Measurements from ENCODE around the gene GPD1.
"Not testable (repeated sequence)": the region's sequence is repeated elsewhere in the genome, so short reads cannot be mapped to it uniquely, and the experiment has no call there.

The GPD1 gene

DNA sequence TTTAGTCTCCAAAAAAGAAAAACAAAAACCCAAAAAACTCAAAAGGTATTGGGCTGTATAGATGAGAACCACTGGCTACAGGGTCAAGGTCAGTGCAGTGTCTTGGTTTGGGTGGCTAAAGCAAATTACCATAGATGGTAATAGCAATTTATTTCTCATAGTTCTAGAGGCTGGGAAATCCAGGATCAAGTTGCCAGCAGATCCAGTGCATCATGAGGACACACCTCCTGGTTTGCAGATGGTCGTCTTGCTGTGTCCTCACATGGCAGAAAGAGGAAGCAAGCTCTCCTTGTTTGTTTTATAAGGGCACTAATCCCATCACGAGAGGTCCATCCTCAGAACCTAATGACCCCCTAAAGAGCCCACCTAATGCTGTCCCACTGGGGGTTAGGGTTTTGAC lies 19.4 kb downstream of the GPD1 start:
- no peak for DNase-seq (ENCODE audit: low read depth, low spot score)

DNA sequence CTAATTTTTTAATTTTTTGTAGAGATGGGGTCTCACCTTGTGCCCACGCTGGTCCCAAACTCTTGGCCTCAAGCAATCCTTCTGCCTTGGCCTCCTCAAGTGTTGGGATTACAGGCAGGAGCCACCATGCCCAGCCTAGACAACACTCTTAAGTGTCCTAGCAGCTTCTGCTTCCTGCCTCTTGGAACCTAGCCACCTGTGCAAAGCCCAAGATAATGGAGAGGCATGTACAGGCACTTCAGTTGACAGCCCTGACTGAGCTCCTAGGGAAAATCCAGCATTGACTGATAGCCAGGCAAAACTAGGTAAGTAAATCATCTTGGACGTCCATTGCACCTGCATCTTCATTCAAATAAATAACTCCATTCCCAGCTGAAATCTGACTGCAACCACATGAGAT lies 23.7 kb downstream of the GPD1 start:
- DNase-seq (ENCODE audit: low read depth, low spot score) = no peak

DNA sequence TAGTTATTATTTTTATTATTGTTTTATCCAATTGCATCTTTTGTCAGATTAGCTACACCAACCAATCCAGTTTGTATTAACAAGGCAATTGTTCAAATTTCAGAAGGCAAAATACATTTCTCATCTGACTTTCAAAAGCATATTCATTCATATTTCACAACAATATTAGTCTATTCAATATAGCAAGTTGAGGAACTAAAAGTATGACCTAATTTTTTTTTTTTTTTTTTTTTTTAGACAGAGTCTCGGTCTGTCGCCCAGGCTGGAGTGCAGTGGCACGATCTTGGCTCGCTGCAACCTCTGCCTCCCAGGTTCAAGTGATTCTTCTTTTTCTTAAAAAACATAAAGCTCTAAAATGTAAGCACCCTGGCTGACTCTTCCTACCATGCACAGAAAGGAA lies 25.5 kb downstream of the GPD1 start:
- DNase-seq (ENCODE audit: low read depth, low spot score) = no peak

DNA sequence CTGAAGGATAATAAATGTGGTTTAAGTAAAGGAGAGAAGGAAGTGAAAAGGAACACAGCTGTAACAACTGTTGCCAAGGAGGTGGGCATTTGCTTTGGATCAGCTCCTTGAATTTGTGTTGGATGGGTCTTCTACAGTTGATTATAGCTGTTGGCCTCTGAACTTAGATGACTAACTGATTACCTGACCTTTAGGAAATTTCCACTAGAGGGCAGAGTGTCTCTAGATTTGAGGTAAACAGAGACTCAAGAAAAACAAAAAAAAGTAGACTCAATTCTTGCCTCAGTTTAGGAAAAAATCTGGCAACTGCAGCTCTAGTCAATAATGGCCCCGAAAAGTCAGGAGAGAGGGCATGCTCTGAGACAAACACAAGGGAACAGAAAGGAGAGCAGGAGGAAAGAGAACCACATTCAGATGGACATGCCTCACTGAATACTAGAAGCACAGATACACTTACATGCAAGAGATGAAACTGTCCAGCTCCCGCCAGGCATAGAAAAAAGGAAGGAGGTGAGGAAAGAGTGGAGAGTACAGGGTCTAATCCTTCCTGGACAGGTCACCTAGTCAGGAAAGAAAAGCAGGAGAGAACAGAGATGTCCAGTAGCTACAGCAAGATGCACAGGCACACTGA lies 28.8 kb downstream of the GPD1 start:
- DNase-seq (ENCODE audit: low read depth, low spot score) = no peak

DNA sequence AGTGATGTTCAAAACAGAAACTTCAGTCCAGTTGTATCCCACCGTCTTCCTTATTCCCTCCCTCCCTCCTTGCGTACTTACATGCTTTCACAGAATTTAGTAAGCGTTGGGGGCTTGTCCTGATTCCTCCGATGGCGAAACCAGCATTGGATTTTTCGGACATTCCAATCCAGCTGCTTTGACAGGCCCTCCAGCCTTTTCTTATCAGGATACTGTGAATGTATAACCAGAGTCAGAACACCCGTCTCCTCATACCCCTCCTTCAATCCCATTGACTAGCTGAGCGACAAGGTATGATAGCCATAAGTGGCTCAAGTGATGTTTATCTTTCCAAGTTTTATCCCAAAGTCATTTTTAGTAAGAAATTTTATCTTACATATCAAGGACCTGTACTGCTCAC lies 39.2 kb downstream of the GPD1 start:
- DNase-seq (ENCODE audit: low read depth, low spot score) = no peak

DNA sequence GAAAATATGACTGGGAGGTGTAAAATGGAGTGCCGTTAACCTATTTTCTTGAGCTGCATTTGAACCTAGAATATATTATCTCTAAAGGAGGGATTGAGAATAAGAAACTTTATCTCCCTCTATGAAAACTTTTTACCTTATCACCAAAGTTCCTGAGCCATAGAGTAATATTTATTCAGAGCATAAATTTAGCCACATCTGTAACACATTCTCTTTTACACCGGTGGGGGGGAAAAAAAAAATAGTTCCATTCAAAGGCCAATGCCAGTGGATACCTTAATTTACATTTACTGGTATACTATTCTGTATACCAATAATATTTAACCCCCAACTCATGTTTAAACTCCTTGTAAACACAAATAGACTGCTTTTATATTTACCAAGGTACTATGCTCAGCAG lies 41.6 kb downstream of the GPD1 start:
- DNase-seq (ENCODE audit: low read depth, low spot score) = no peak

DNA sequence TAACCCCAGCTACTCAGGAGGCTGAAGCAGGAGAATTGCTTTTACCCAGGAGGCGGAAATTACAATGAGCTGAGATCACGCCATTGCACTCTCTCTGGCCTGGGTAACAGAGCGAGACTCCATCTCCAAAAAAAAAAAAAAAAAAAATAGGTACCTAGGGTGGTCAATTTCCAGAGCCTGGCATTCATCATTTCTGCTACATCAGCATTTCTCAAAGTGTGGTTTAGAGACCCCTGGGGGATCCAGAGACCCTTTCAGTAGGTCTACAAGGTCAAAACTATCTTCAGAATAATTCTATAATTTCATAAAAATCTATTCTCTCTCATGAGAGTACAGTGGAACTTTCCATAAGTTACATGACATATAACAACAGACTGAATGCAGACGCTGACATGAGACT lies 43.5 kb downstream of the GPD1 start:
- no peak for DNase-seq (ENCODE audit: low read depth, low spot score)

DNA sequence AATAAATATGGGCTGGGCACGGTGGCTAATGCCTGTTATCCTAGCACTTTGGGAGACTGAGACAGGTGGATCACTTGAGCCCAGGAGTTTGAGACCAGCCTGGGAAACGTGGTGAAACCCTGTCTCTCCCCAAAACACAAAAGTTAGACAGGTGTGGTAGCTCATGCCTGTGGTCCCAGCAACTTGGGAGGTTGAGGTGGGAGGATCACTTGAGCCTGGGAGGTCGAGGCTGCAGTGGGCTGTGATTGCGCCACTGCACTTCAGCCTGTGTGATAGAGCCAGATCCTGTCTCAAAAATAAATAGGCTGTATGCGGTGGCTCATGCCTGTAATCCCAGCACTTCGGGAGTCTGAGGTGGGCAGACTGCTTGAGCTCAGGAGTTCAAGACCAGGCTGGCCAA lies 44.2 kb downstream of the GPD1 start:
- DNase-seq (ENCODE audit: low read depth, low spot score) = not testable (repeated sequence)

DNA sequence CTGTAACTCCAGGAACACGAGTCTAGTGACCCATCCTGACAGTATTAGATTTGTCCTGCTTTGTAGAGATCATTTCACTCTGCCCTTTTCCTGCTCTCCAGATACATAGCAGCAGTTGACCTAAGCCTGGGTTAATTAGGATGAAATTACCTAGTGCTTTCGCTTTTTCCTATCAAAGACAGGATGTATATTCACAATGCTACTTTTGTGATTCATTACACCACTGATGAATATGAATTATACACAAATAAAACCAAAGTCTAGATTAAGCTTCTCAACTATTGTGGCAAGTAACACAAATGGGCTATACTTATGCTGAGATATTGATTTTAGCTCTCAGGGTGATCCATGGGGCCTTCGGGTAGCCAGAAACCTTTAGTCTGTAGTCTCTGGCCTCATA lies 45.5 kb downstream of the GPD1 start:
- no peak for DNase-seq (ENCODE audit: low read depth, low spot score)

DNA sequence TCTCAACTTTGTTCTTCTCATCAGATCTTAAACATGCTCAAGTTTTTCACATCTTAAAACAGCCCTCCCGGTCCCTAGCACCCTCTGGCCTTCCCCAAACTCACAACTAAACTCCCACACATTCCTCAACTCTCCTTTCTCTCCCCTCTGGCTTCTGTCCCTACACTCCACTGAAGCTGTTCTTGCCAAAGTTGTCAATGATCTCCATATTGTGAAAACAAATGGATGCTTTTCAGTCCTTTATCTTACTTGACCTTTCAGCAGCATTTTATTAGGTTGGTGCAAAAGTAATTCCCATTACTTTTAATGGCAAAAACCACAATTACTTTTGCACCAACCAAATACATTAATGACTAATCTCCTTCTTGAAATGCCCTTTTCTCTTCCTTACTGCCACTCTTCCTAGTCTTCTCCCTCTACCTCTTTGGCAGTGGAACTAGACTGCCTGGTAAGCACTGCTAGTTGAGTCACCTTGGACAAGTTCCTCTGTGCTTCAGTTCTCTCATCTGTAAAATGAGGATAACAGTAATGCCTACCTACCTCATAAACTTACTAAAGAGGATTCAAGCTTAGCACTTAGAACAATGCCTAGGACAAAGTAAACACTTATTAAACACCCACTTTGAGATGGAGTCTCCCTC lies 47.4 kb downstream of the GPD1 start:
- no peak for DNase-seq (ENCODE audit: low read depth, low spot score)

DNA sequence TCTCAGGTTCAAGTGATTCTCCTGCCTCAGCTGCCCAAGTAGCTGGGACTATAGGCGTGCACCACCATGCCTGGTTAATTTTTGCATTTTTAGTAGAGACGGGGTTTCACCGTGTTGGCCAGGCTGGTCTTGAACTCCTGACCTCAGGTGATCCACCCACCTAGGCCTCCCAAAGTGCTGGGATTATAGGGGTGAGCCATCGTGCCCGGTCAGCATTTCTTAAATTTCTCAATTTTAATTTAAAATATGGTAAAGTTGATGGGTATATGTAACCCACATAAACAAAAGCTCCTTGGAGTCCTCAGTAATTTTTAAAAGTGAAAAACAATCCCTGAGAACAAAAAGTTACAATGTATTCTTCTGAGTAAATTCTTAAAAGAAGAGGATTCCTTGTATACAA lies 51.1 kb downstream of the GPD1 start:
- not testable (repeated sequence) for DNase-seq (ENCODE audit: low read depth, low spot score)

DNA sequence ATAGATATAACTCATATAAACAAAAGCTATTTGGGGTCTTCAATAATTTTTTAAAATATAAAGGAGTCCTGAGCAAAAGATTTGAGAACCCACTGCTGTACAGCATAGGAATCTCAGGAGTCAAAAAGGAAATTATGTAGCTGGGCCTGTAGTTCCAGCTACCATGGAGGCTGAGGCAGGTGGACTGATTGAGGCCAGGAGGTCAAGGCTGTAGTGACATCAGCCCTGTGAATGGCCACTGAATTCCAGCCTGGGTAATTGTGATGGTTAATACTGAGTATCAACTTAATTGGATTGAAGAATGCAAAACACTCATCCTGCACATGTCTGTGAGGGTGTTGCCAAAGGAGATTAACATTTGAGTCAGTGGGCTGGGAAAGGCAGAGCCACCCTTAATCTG lies 52.8 kb downstream of the GPD1 start:
- DNase-seq (ENCODE audit: low read depth, low spot score) = no peak

DNA sequence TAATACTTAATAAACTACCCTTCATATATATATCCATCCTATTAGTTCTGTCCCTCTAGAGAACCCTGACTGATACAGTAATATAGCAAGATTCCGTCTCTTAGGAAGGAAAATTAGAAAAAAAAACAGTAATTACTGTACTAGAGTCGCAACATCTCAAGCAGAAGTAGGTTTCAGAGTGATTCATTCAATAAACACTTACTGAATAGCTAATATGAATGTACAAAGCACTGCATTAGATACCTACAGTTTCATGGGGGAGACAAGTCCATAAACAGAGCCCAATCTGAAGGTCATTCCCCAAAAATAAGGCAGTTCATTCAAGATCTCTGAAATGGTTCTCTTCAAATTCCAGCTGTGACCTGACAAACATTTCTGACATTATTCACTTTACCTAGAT lies 53.5 kb downstream of the GPD1 start:
- DNase-seq (ENCODE audit: low read depth, low spot score) = no peak

DNA sequence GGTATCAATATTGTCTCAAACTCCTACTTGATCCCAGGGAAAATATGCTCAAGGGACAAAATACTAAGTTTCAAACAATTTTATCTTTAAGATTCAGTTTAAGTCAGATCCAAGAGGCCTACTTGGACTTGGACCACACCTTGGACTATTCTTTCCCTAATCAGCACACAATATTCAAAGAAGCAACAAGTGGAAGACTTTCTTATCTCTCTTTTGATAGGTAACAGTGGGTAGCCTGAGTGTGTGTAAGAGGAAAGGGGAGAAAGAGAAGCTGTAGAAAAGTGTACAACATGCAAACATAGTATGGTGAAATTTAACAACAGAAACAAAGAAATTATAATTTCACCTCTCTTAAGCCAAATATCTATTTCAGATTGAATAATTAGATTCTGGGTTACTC lies 56.8 kb downstream of the GPD1 start:
- no peak for DNase-seq (ENCODE audit: low read depth, low spot score)
